Coronary artery (tissue), 2 donors: ENCODE measurements around the gene FCSK.

Experiments
- DNase-seq: peaks from one replicate; pipeline ENCODE4 v3.0.0-alpha.2; 2017; ENCODE audit warnings: low spot score
- H3K27ac ChIP-seq, 2 donors: fragments of 200-600 bp; sonication (generic); one replicate each; pipeline ENCODE4 v1.5.1; 2016 to 2019
- H3K4me3 ChIP-seq: fragments of 200-600 bp; sonication (generic); 2 replicates; pipeline ENCODE4 v1.5.1; 2016; ENCODE audit warnings: mild to moderate bottlenecking, moderate library complexity
- CTCF ChIP-seq: fragments of 200-600 bp; sonication (generic); IDR thresholded peaks from one replicate; pipeline ENCODE4 v1.5.1; 2019; ENCODE audit warnings: antibody characterized with exemption

FCSK gene

GRCh38 chr16:70422543-70422942 lies 31.9 kb upstream of the FCSK start:
- Histone ChIP-seq H3K4me3 (no peak overlapping the region), H3K27ac (no peak overlapping the region)
- no peak for TF ChIP-seq CTCF
- no peak for DNase-seq

- Histone ChIP-seq H3K4me3 (peak overlapping the region; percentile 4), H3K27ac (peak overlapping the region; percentile 73 to 74)
- TF ChIP-seq CTCF: no peak
- no peak for DNase-seq
Measured at GRCh38 chr16:70427786-70428177, 26.6 kb upstream of the FCSK start.

- peak overlapping the region; percentile 4 for H3K4me3 ChIP-seq
- TF ChIP-seq CTCF: no peak
- peak; percentile 92 for DNase-seq
- peak overlapping the region; percentile 73 to 74 for H3K27ac ChIP-seq
Measured at GRCh38 chr16:70428178-70428998, 26.0 kb upstream of the FCSK start.

DNA sequence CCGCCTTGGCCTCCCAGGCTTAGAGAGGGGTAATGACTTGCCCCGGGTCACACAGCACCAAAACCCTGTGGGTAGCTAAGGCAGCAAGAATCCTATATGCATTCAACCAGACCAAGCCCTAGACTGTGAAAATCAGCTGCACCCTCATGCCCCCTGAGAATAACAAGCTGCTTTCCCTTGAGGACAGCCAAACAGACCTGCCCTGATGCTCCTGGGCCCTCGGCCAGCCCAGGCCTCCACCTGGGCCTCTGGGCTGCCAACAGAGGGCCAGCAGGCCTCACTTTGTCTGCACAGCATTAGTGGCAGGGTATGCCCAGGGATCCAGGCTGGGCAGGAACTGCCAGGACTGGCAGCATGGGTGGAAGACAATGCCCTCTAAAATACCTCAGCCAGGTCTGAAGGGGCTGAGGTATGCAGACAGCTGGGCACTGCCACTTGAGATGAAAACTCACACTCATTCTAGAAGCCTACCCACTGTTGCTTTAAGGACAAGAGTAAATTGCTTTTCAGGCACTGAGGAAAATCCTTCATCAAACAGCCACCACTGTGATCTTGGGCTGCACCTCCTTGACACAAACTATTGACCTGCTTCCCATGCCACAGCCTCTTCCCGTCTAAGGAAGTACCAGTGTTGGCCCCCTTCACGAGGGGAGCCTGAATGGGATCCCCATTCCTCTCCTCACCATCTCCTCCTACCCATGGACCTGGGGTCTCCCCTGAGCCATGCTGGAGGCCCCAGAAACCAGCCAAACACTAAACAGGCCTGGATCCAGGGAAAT lies 24.3 kb upstream of the FCSK start:
- no peak for TF ChIP-seq CTCF
- peak overlapping the region in 1 of 2 donors; percentile 48 for H3K27ac ChIP-seq
- DNase-seq: no peak
- no peak overlapping the region for H3K4me3 ChIP-seq

- TF ChIP-seq CTCF: no peak
- no peak for DNase-seq
- peak overlapping the region in 1 of 2 donors; percentile 48 for H3K27ac ChIP-seq
- no peak overlapping the region for H3K4me3 ChIP-seq
Measured at GRCh38 chr16:70430667-70431536, 23.5 kb upstream of the FCSK start.

DNA sequence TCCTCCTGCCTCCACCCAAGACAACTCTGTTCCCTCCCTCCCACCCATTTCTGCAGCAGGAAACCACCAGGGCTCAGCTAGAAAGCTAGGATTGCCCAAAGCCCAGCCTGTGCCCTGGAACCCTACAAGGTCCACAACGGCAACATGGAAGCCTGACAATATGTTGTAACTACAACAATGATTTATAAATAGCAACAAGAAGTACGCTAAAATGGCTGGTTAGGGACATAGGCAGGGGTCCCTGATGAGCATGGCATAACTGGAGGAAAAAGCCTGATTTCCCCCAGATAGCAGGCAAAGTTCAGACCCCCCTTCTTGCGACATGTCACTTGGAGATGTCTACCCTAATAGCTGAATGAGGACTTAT lies 22.1 kb upstream of the FCSK start:
- DNase-seq: no peak
- no peak for TF ChIP-seq CTCF
- H3K27ac ChIP-seq: peak overlapping the region; percentile 15 to 84
- H3K4me3 ChIP-seq: peak overlapping the region; percentile 47
